Right lobe of liver (tissue), 4 donors: ENCODE measurements around the gene DIS3L2.

Experiments used
- POLR2A ChIP-seq: fragments of 450-650 bp; IDR thresholded peaks from one replicate; pipeline ENCODE4 v1.6.1; 2017; ENCODE audit warnings: antibody characterized with exemption, mild to moderate bottlenecking
- TF ChIP-seq, protein P1 (sequence below), 4 donors: fragments of 200-600 bp in 3 of 4; fragments of 450-650 bp in 1 of 4; IDR thresholded peaks; one replicate each; pipeline versions ENCODE4 v1.5.1 to v1.8.0; 2016 to 2022; ENCODE audit warnings: antibody characterized with exemption in 4 of 4, mild to moderate bottlenecking in 2 of 4
- donor health status: DM: no; HTN: no; CAD: no.
- donor health status: DM: no; HTN: no; CAD: no.
- donor health status: DM: no; HTN: yes; CAD: no.

DNA sequence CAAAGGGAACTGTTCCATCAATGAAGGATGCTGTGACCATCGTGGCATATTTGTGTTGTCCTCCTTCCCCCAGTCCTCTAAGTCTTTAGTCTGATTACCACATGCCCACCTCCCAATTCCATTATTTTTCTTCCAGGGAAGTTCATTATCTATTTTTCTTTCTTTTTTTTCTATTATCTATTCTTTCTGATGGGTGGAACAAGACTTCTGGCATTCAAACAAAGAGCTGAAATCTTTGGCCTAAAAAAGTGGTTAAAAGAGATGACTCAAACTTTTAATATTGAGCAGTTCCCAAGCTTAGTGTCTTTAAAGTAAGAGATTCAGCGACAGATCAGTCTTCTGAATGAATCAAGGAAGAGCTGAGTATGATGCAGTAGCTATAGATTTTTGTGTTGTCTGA lies 66.6 kb downstream of the DIS3L2 start:
- TF ChIP-seq, protein P1, sequence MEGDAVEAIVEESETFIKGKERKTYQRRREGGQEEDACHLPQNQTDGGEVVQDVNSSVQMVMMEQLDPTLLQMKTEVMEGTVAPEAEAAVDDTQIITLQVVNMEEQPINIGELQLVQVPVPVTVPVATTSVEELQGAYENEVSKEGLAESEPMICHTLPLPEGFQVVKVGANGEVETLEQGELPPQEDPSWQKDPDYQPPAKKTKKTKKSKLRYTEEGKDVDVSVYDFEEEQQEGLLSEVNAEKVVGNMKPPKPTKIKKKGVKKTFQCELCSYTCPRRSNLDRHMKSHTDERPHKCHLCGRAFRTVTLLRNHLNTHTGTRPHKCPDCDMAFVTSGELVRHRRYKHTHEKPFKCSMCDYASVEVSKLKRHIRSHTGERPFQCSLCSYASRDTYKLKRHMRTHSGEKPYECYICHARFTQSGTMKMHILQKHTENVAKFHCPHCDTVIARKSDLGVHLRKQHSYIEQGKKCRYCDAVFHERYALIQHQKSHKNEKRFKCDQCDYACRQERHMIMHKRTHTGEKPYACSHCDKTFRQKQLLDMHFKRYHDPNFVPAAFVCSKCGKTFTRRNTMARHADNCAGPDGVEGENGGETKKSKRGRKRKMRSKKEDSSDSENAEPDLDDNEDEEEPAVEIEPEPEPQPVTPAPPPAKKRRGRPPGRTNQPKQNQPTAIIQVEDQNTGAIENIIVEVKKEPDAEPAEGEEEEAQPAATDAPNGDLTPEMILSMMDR (IDR thresholded peaks at IDR 0.05), result no peak
- TF ChIP-seq POLR2A, result no peak
